ENCODE results near the gene TNFRSF1A. TPM values are rescaled to one million over a fixed set of nuclear protein-coding genes. Genes with fewer than 3 reads are reported as not detected.

TNFRSF1A gene
- total and polyA plus RNA-seq, 11 donors = 23.7 to 141 (median 54.2) TPM

DNA sequence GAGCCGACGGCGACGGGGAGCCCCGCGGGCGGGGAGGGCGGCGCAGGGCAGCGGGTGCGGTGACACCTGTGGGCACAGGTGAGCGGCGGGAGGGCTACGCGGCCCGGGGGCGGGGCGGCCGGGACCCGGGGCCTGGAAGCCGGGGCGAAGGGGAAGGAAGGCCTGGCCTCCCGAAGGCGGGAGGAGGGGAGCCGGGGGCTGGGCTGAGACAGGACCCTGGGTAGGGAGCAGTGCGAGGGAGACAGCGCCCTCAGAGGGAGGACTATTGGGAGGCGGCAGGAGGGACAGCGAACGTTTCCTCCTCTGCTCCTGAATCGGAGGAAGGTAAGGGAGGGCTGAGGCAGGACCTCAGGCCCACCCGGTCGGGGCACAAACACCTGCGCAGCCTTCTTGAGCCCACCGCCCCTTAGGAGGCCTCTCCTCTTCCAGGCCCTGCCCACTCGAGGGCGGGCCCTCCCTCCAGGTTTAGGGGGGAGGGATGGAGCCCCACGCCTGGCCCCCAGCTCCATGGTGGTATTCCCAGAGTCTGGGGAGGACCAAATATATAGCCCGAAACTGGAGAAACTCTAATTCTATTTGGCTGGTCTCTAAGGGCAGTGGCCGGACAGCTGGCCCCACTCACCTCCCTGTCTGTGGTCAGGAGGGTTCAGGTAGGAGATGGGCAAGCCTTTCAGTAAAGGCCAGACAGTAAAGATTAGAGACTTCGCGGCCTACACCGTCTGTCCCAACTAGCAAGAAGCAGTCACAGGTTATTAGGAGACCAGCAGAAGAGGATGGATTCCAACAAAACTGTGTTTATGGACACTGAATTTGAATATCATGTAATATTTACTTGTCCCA lies 30.9 kb downstream of the TNFRSF1A start:
- ATAC-seq (no peak), DNase-seq (no peak)
- Histone ChIP-seq H3K4me1 (peaks cover 0 to 32% (median 5%) of the 10 kb centered on the region in 12 donors), H3K36me3 (no peaks in the 10 kb centered on the region), H3K27me3 (peaks cover 7 to 20% (median 14%) of the 10 kb centered on the region in 9 donors), H3K27ac (no peak overlapping the region), H3K9me3 (no peaks in the 10 kb centered on the region), H3K4me3 (peak overlapping the region in 9 of 12 donors; percentile 7 to 38 (median 17))
- intact Hi-C loops (cut with DNase I) = no loop called here
- WGBS, 4 donors = 31 to 78% (median 40%) methylated on average over 11 to 43 of the region's 43 CpGs
- TF ChIP-seq, protein P1, sequence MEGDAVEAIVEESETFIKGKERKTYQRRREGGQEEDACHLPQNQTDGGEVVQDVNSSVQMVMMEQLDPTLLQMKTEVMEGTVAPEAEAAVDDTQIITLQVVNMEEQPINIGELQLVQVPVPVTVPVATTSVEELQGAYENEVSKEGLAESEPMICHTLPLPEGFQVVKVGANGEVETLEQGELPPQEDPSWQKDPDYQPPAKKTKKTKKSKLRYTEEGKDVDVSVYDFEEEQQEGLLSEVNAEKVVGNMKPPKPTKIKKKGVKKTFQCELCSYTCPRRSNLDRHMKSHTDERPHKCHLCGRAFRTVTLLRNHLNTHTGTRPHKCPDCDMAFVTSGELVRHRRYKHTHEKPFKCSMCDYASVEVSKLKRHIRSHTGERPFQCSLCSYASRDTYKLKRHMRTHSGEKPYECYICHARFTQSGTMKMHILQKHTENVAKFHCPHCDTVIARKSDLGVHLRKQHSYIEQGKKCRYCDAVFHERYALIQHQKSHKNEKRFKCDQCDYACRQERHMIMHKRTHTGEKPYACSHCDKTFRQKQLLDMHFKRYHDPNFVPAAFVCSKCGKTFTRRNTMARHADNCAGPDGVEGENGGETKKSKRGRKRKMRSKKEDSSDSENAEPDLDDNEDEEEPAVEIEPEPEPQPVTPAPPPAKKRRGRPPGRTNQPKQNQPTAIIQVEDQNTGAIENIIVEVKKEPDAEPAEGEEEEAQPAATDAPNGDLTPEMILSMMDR (IDR thresholded peaks at IDR 0.05) = no peak
- no peak for TF ChIP-seq POLR2A (IDR thresholded peaks at IDR 0.05)

DNA sequence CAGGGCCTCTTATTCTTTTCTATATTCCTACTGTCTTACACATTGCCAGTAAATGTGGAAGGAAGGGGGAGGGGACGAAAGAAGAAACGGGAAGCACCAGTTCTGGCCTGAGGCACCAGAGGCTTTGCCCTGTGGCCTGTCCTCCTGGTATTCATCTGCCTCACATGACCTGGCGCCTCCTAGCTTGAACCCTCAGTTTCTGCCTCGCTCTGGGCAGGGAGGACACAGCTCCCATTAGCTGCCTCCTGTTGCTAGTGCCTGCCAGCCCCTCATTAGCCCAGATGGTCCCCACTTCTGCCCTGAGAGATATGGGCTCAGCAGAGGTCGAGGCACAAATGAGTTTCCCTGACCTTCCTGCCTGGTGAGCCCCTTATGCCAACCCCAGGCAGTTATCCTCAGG lies 34.3 kb downstream of the TNFRSF1A start:
- TF ChIP-seq, protein P1 (IDR thresholded peaks at IDR 0.05) = no peak
- TF ChIP-seq POLR2A (IDR thresholded peaks at IDR 0.05) = no peak
- WGBS, 4 donors = 76 to 82% (median 80%) methylated on average over 5 of the region's 5 CpGs
- no peak overlapping the region for H3K4me3 ChIP-seq
- intact Hi-C loops (cut with DNase I) = no loop called here
- H3K4me1 ChIP-seq = peaks cover 0 to 32% (median 5%) of the 10 kb centered on the region in 12 donors
- no peaks in the 10 kb centered on the region for H3K36me3 ChIP-seq
- ATAC-seq (peak in 3 of 4 donors; percentile 22 to 55 (median 31)), DNase-seq (no peak)
- H3K27me3 ChIP-seq = peaks cover 7 to 20% (median 14%) of the 10 kb centered on the region in 9 donors
- peak overlapping the region in 1 of 12 donors; percentile 63 for H3K27ac ChIP-seq
- H3K9me3 ChIP-seq = no peaks in the 10 kb centered on the region

DNA sequence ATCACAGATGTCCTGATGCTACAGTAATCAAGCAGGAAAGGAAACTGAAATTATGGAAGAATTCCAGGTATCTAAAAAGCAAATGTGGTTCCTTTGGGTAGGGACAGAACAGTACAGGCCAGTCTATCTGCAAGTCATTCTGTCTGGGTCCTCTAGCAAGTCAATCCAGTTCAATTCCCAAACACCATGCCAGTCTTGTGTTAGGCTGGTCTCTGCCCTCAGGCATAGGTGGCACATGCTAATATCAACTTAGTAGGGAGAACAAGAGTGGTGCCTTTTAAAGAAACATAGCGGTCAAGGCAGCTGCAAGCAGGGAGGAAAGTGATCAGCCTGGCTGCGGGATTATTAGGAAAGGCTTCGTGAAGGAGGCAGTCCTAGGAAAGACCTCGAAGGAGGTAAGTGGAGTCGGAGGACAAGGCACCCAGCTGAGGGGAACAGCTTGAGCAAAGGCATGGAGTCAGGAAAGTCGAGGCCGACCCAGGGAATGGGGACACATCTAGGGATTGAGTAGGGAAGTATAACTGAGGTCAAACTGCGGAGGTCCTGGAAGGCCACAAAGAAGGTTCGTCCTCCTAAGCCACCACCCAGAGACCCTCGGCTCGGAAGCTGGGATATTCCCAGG lies 35.2 kb downstream of the TNFRSF1A start:
- intact Hi-C loops (cut with DNase I) = no loop called here
- 92 to 96% (median 93%) methylated on average over 11 of the region's 11 CpGs for WGBS, 4 donors
- peak overlapping the region in 2 of 12 donors; percentile 43 to 63 for H3K27ac ChIP-seq

More for the DNA sequence above, 35.2 kb downstream of the TNFRSF1A start:
- DNase-seq (no peak), ATAC-seq (no peak)
- Histone ChIP-seq H3K4me3 (no peak overlapping the region), H3K36me3 (no peaks in the 10 kb centered on the region), H3K4me1 (peaks cover 0 to 32% (median 5%) of the 10 kb centered on the region in 12 donors), H3K9me3 (no peaks in the 10 kb centered on the region), H3K27me3 (peaks cover 7 to 20% (median 14%) of the 10 kb centered on the region in 9 donors)
- TF ChIP-seq POLR2A (IDR thresholded peaks at IDR 0.05) = no peak
- TF ChIP-seq, protein P1 (IDR thresholded peaks at IDR 0.05) = no peak
